Smooth muscle cell (in vitro differentiated cells): ENCODE results near the gene HES2. TPM values are rescaled to one million over a fixed set of nuclear protein-coding genes. Genes with fewer than 3 reads are reported as not detected.

Experiments
- DNase-seq: peaks from one replicate; lab custom pipeline; 2025; ENCODE audit not compliant: unreplicated experiment; lab: John Stamatoyannopoulos, UW
- H2AFZ ChIP-seq: fragments of 200-600 bp; sonication (generic); 2 replicates; pipeline ENCODE4 v1.6.0; 2016; ENCODE audit warnings: antibody characterized with exemption, low read depth, mild to moderate bottlenecking
- H3F3A ChIP-seq: fragments of 200-600 bp; sonication (generic); 2 replicates; pipeline ENCODE4 v1.6.0; 2017; ENCODE audit warnings: antibody characterized with exemption, low read depth
- H3K27ac ChIP-seq: fragments of 200-600 bp; sonication (generic); 2 replicates; pipeline ENCODE4 v1.5.1; 2016; ENCODE audit warnings: low read depth, mild to moderate bottlenecking
- H3K27me3 ChIP-seq: fragments of 200-600 bp; sonication (generic); 2 replicates; pipeline ENCODE4 v1.6.1; 2016; ENCODE audit warnings: low read depth, mild to moderate bottlenecking
- H3K36me3 ChIP-seq: fragments of 200-600 bp; sonication (generic); 2 replicates; pipeline ENCODE4 v1.5.1; 2016; ENCODE audit warnings: low read depth
- H3K4me1 ChIP-seq: fragments of 200-600 bp; sonication (generic); 2 replicates; pipeline ENCODE4 v1.5.1; 2016; ENCODE audit warnings: low read depth
- H3K4me2 ChIP-seq: fragments of 200-600 bp; sonication (generic); 2 replicates; pipeline ENCODE4 v1.6.0; 2016; ENCODE audit warnings: mild to moderate bottlenecking
- H3K4me3 ChIP-seq: fragments of 200-600 bp; sonication (generic); 2 replicates; pipeline ENCODE4 v1.5.1; 2016; ENCODE audit warnings: mild to moderate bottlenecking
- H3K79me2 ChIP-seq: fragments of 200-600 bp; sonication (generic); 2 replicates; pipeline ENCODE4 v1.6.0; 2016; ENCODE audit warnings: low read depth, mild to moderate bottlenecking
- H3K9ac ChIP-seq: fragments of 200-600 bp; sonication (generic); 2 replicates; pipeline ENCODE4 v1.6.0; 2016; ENCODE audit warnings: low read depth
- H3K9me3 ChIP-seq: fragments of 200-600 bp; sonication (generic); replicated peaks from 2 replicates; pipeline ENCODE4 v1.5.1; 2016; ENCODE audit warnings: low read depth
- H4K20me1 ChIP-seq: fragments of 200-600 bp; sonication (generic); 2 replicates; pipeline ENCODE4 v1.6.0; 2016; ENCODE audit warnings: low read depth
- CTCF ChIP-seq: fragments of 200-600 bp; sonication (generic); IDR thresholded peaks from 2 replicates; pipeline ENCODE4 v1.5.1; 2017; ENCODE audit warnings: borderline replicate concordance, mild to moderate bottlenecking, antibody characterized with exemption; ENCODE audit not compliant: insufficient read depth, poor library complexity, severe bottlenecking
- WGBS: methylation state at CpG from one replicate; pipeline ENCODE4 v1.1.7; 2016; ENCODE audit warnings: low lambda C conversion rate; 5-methylcytosine and 5-hydroxymethylcytosine counted together
- polyA plus RNA-seq: library from polyadenylated mRNA; unstranded; fragments of >200 nt; fragmentation: Nextera tagmentation; extraction: Ambion mirVana; gene quantifications from 2 replicates; pipeline ENCODE4 v1.2.1, GENCODE V29; 2016
- total RNA-seq: library from RNA; depleted of rRNA; stranded (reverse); fragments of >200 nt; gene quantifications from 2 replicates; pipeline ENCODE4 v1.2.3, GENCODE V29; 2014

HES2 gene
- total and polyA plus RNA-seq, 2 experiments from 2014 or later = 1.7 to 4.6 TPM

- Histone ChIP-seq H4K20me1 (no peaks in the 10 kb centered on the region), H3K9ac (no peak overlapping the region), H3K4me3 (no peak overlapping the region), H3K79me2 (no peaks in the 10 kb centered on the region), H3K36me3 (no peaks in the 10 kb centered on the region), H3K9me3 (no peaks in the 10 kb centered on the region), H3K4me2 (no peak overlapping the region), H3K27ac (no peak overlapping the region), H2AFZ (no peak overlapping the region), H3K4me1 (peaks cover 7% of the 10 kb centered on the region), H3K27me3 (peaks cover 73% of the 10 kb centered on the region), H3F3A (no peaks in the 10 kb centered on the region)
- 87% methylated on average over 6 of the region's 6 CpGs for WGBS
- TF ChIP-seq CTCF = no peak
- DNase-seq = no peak
These were observed 5.9 kb upstream of the HES2 start for GRCh38 chr1:6425658-6426057.

- peaks cover 8% of the 10 kb centered on the region for H3K4me1 ChIP-seq
- H3K9ac ChIP-seq = no peak within 1 kb of the TSS
- H3K79me2 ChIP-seq = no peaks in the 10 kb centered on the region
- H2AFZ ChIP-seq = no peak within 1 kb of the TSS
- H3F3A ChIP-seq = no peaks in the 10 kb centered on the region
- no peak within 1 kb of the TSS for H3K27ac ChIP-seq
- H3K36me3 ChIP-seq = no peaks in the 10 kb centered on the region
- peak within 1 kb of the TSS; percentile 44 for H3K4me2 ChIP-seq
- no peak for TF ChIP-seq CTCF
- H3K4me3 ChIP-seq = no peak within 1 kb of the TSS
- H3K9me3 ChIP-seq = no peaks in the 10 kb centered on the region
- H4K20me1 ChIP-seq = no peaks in the 10 kb centered on the region
- no peak for DNase-seq
- 12% methylated on average over 77 of the region's 99 CpGs for WGBS
- peaks cover 76% of the 10 kb centered on the region for H3K27me3 ChIP-seq
These were observed 5.2 kb upstream of the HES2 start, which contains the start of gene ESPN for GRCh38 chr1:6424619-6425593. Gene ESPN (plus strand): TSS chr1:6424776. CDS start chr1:6424956, 180 bp downstream.

GRCh38 chr1:6424000-6424565, 4.4 kb upstream of the HES2 start:
- Histone ChIP-seq H4K20me1 (no peaks in the 10 kb centered on the region), H3K4me1 (peaks cover 15% of the 10 kb centered on the region), H2AFZ (no peak overlapping the region), H3K4me3 (no peak overlapping the region), H3K36me3 (no peaks in the 10 kb centered on the region), H3K79me2 (no peaks in the 10 kb centered on the region), H3F3A (no peaks in the 10 kb centered on the region), H3K27me3 (peaks cover 85% of the 10 kb centered on the region), H3K4me2 (no peak overlapping the region), H3K9ac (no peak overlapping the region), H3K9me3 (no peaks in the 10 kb centered on the region), H3K27ac (no peak overlapping the region)
- DNase-seq = no peak
- WGBS = 12% methylated on average over 32 of the region's 35 CpGs
- no peak for TF ChIP-seq CTCF
